Prostate gland (tissue), 2 donors: ENCODE data around the gene FRMD5. TPM values are rescaled to one million over a fixed set of nuclear protein-coding genes. Genes with fewer than 3 reads are reported as not detected.
"Not testable (repeated sequence)": the region's sequence is repeated elsewhere in the genome, so short reads cannot be mapped to it uniquely, and the experiment has no call there.

ENCODE experiments used
- DNase-seq: peaks from one replicate; pipeline ENCODE4 v3.0.0-alpha.2; 2019; ENCODE audit warnings: low spot score
- H3K27ac ChIP-seq, 2 donors: fragments of 200-600 bp; sonication (generic); 2 replicates each; pipeline ENCODE4 v1.5.1; 2017 to 2019
- H3K27me3 ChIP-seq: fragments of 200-600 bp; sonication (generic); replicated peaks from 2 replicates; pipeline ENCODE4 v1.5.1; 2019; ENCODE audit not compliant: insufficient read depth
- H3K36me3 ChIP-seq, 2 donors: fragments of 200-600 bp; sonication (generic); 1 replicate in 1 of 2; 2 replicates in 1 of 2; pipeline versions ENCODE4 v1.5.1 to v1.8.1; 2017 to 2019
- H3K4me1 ChIP-seq: fragments of 200-600 bp; sonication (generic); replicated peaks from 2 replicates; pipeline ENCODE4 v1.5.1; 2019
- H3K4me3 ChIP-seq, 2 donors: fragments of 200-600 bp; sonication (generic); 2 replicates each; pipeline ENCODE4 v1.5.1; 2017 to 2019
- H3K9me3 ChIP-seq: fragments of 200-600 bp; sonication (generic); 2 replicates; pipeline ENCODE4 v1.5.1; 2017
- POLR2A ChIP-seq: fragments of 450-650 bp; IDR thresholded peaks from one replicate; pipeline ENCODE4 v1.6.1; 2016; ENCODE audit warnings: antibody characterized with exemption, mild to moderate bottlenecking
- POLR2AphosphoS5 ChIP-seq: sonication (generic); formaldehyde crosslinking; IDR thresholded peaks from one replicate; pipeline ENCODE4 v1.6.1; 2017; ENCODE audit warnings: antibody characterized with exemption
- WGBS: methylation state at CpG from one replicate; pipeline ENCODE4 v1.1.5; 2018; 5-methylcytosine and 5-hydroxymethylcytosine counted together
- intact Hi-C: fragments of 100-400 bp; cut with DNase I; formaldehyde crosslinking; loops from one replicate; pipeline ENCODE4 v1.14.2; 2022
- total RNA-seq, 2 donors: library from RNA; depleted of rRNA; stranded (reverse); fragments of >200 nt; gene quantifications; one replicate each; pipeline ENCODE4 v1.1.0, GENCODE V29; 2016
- TF ChIP-seq, protein P1 (sequence below), 4 experiments: fragments of 200-600 bp in 2 of 4; fragments of 450-650 bp in 2 of 4; sonication (generic) in 2 of 4; IDR thresholded peaks; 1 replicate in 3 of 4; 2 replicates in 1 of 4; pipeline ENCODE4 v1.5.1; 2016 to 2019; ENCODE audit warnings: antibody characterized with exemption in 4 of 4, mild to moderate bottlenecking in 2 of 4, moderate library complexity in 2 of 4

FRMD5 gene
- total RNA-seq, 2 donors from 2014 or later = 0.36 to 8.1 TPM

GRCh38 chr15:44011238-44011854 lies 183.7 kb downstream of the FRMD5 start:
- WGBS = 81% methylated on average over 5 of the region's 5 CpGs

GRCh38 chr15:44010089-44010488 lies 185.0 kb downstream of the FRMD5 start:
- 94% methylated on average over 1 of the region's 1 CpG for WGBS
- intact Hi-C loops = no loop called here
- Histone ChIP-seq H3K27me3 (no peaks in the 10 kb centered on the region), H3K27ac (no peak overlapping the region), H3K9me3 (no peaks in the 10 kb centered on the region), H3K4me1 (no peaks in the 10 kb centered on the region), H3K4me3 (no peak overlapping the region), H3K36me3 (no peaks in the 10 kb centered on the region)
- no peak for DNase-seq
- TF ChIP-seq POLR2A = no peak

More at GRCh38 chr15:44011238-44011854, 183.7 kb downstream of the FRMD5 start:
- no peaks in the 10 kb centered on the region for H3K9me3 ChIP-seq
- no peaks in the 10 kb centered on the region for H3K36me3 ChIP-seq
- no peaks in the 10 kb centered on the region for H3K27me3 ChIP-seq
- H3K4me3 ChIP-seq = no peak overlapping the region
- no peak for DNase-seq
- H3K4me1 ChIP-seq = no peaks in the 10 kb centered on the region
- no peak overlapping the region for H3K27ac ChIP-seq
- TF ChIP-seq POLR2AphosphoS5 = no peak
- TF ChIP-seq POLR2A = no peak
- TF ChIP-seq, protein P1, sequence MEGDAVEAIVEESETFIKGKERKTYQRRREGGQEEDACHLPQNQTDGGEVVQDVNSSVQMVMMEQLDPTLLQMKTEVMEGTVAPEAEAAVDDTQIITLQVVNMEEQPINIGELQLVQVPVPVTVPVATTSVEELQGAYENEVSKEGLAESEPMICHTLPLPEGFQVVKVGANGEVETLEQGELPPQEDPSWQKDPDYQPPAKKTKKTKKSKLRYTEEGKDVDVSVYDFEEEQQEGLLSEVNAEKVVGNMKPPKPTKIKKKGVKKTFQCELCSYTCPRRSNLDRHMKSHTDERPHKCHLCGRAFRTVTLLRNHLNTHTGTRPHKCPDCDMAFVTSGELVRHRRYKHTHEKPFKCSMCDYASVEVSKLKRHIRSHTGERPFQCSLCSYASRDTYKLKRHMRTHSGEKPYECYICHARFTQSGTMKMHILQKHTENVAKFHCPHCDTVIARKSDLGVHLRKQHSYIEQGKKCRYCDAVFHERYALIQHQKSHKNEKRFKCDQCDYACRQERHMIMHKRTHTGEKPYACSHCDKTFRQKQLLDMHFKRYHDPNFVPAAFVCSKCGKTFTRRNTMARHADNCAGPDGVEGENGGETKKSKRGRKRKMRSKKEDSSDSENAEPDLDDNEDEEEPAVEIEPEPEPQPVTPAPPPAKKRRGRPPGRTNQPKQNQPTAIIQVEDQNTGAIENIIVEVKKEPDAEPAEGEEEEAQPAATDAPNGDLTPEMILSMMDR (IDR thresholded peaks at IDR 0.05) = no peak
- intact Hi-C loops = no loop called here

DNA sequence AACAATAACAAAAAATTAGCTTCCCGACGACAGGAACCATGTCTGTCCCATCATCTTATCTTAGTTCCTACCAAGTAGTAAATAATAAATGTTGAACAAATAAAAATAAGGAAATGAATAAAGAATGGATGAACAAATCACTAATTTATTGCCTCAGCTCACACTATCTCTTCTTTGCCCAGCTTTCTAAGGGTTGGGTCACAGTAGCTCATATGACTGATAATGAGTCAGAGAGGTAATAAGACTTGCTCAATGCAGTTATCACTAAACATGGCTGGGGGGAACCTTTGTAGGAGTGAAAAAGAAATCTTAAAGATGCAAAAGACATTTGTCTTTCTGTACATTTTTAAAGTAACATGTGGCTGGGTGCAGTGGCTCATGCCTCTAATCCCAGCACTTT lies 186.0 kb downstream of the FRMD5 start:
- H3K4me3 ChIP-seq = no peak overlapping the region
- 66% methylated on average over 2 of the region's 2 CpGs for WGBS
- TF ChIP-seq, protein P1 (IDR thresholded peaks at IDR 0.05) = no peak
- TF ChIP-seq POLR2A (no peak), POLR2AphosphoS5 (no peak)
- no peak for DNase-seq
- no peaks in the 10 kb centered on the region for H3K27me3 ChIP-seq
- no peak overlapping the region for H3K27ac ChIP-seq
- no peaks in the 10 kb centered on the region for H3K36me3 ChIP-seq
- intact Hi-C loops = no loop called here
- no peaks in the 10 kb centered on the region for H3K9me3 ChIP-seq
- no peaks in the 10 kb centered on the region for H3K4me1 ChIP-seq

- DNase-seq, H3K27me3 ChIP-seq, H3K9me3 ChIP-seq, H3K27ac ChIP-seq, H3K4me1 ChIP-seq, H3K4me3 ChIP-seq, H3K36me3 ChIP-seq, intact Hi-C loops: not testable (repeated sequence)
- 57% methylated on average over 6 of the region's 6 CpGs for WGBS
These were observed 194.8 kb downstream of the FRMD5 start for GRCh38 chr15:44000248-44000647.

DNA sequence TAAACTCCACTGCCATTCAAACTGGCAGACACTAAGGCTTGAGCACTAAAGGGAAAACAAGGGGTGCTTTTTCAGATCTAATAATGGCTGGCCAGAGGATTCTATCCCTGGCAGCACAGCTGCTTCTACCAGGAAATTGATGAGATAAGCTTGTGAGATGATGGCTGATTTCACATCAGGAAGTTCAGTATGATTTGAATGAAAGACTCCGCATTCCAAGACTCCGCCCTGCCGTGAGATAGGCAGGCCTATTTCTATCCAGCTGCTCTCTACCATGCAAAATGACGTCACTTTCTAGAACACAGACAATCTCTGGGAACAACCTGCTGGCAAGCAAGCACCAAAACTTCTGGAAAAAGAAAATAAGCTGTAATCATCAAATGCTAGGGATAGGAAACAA lies 196.5 kb downstream of the FRMD5 start:
- TF ChIP-seq, protein P1 (IDR thresholded peaks at IDR 0.05) = no peak
- TF ChIP-seq POLR2A (no peak), POLR2AphosphoS5 (no peak)
- Histone ChIP-seq H3K36me3 (no peaks in the 10 kb centered on the region), H3K4me1 (no peaks in the 10 kb centered on the region), H3K4me3 (no peak overlapping the region), H3K27me3 (no peaks in the 10 kb centered on the region), H3K27ac (no peak overlapping the region), H3K9me3 (no peaks in the 10 kb centered on the region)
- no peak for DNase-seq
- WGBS = 51% methylated on average over 4 of the region's 4 CpGs
- intact Hi-C loops = no loop called here

GRCh38 chr15:43991206-43991605 lies 203.9 kb downstream of the FRMD5 start:
- H3K27ac ChIP-seq = no peak overlapping the region
- 53% methylated on average over 2 of the region's 2 CpGs for WGBS
- no peaks in the 10 kb centered on the region for H3K27me3 ChIP-seq
- no peaks in the 10 kb centered on the region for H3K4me1 ChIP-seq
- H3K4me3 ChIP-seq = no peak overlapping the region
- H3K36me3 ChIP-seq = no peaks in the 10 kb centered on the region
- intact Hi-C loops = no loop called here
- TF ChIP-seq POLR2AphosphoS5 (no peak), POLR2A (no peak)
- TF ChIP-seq, protein P1 (IDR thresholded peaks at IDR 0.05) = no peak
- no peaks in the 10 kb centered on the region for H3K9me3 ChIP-seq
- DNase-seq = no peak
